GM18499 (cell line): ENCODE results near the gene TSEN15.
"Not testable (repeated sequence)": the region's sequence is repeated elsewhere in the genome, so short reads cannot be mapped to it uniquely, and the experiment has no call there.

ENCODE experiments used
- ATAC-seq: cut with Tn5 transposase; IDR thresholded peaks from one replicate; pipeline ENCODE4 v1.9.1; 2021; ENCODE audit warnings: moderate number of reproducible peaks; ENCODE audit not compliant: insufficient read depth, unreplicated experiment

Gene TSEN15

DNA sequence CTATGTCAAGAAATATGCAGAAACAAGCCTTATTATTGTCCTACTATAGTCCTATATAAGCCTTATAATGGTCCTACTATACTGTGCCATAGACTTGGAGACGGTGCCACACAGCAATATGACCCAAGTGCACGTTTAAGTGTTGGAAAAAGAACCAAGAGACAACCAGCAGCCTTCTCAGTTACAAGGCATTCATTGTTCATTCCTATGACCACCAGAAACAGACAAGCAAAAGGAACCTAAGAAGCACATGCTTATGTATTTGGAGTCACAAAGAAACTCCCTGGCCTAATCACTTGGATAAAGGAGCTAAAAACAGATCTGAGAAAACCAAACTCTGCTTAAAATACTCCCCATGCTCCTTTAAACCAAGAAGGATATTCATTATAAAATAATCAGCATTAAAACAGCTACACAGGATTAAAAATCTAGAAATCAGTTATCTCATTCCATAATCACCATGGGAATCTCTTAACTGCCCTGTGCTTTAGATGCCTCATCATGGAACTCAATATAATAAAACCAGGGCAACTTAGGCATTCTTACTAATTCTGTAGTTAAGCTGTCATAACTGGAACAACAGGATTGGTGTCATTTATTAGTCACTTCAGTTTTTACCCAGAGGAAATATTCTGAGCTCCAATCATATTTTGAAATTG, 21.0 kb upstream of the TSEN15 start:
- ATAC-seq = no peak

DNA sequence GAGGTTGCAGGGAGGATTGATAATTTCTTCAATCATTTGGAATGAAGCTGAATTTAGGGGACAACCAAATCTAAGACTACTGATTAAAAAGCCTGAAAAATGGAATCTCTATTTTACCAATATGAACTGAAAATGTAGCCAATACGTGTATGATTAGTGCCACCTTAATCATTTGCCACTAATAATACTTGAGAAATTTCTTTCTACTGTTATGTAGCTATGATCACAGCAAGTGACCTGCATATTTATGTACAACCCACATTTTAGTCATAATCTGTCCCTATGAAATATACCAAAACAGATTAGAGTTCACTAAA, 20.5 kb upstream of the TSEN15 start:
- no peak for ATAC-seq

GRCh38 chr1:184031409-184032107, 20.0 kb upstream of the TSEN15 start:
- ATAC-seq = no peak

DNA sequence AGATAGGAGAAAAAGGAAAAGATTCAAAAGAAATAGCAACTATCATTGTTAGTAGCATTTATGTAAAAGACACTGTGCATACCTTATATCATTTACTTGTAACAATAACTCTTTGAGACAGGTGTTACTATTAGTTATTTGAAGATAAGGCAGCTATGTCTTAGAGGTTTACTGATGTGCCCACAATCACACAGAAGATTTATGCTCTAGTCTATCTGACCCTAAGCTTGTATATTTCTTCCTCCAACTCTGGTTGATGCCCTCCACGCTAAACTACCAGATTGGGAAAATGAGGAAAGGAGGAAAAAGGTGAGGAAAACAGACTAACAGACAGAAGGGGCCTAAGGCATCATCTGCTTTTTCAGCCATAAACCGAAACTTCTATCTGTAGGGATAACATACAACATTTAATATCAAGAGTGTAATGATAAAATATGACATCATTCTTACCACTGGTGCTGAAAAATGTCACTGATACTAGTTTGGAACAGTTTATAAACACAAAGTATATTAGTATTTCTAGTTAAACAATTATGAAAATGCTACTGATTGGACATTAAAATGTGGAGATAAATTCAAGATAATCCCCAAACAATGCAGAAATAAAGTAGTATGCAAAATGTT, 19.1 kb upstream of the TSEN15 start:
- no peak for ATAC-seq

DNA sequence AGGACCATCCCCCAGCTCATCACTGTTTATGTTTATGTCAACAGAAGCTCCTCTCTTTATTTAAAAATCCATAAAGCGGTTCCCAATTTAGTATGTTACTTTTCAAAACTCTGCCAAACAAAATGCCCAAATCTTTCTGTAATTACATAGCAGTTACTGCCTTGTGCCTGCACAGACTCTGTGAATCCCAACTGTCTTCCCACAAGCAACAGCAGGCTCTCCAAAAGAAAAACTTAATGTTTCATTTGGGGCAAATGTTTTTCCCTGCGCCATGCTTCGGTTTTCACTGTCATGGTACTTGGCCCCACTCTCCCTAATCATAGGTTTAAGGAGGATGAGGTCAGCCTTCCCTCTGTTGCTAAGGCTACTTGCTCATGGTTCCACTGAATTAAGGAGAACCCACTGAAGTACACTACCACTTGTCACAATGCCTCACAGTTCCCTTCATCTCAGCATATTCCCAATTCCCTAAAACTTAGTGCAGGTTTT, 18.6 kb upstream of the TSEN15 start:
- no peak for ATAC-seq

GRCh38 chr1:184033711-184034167, 17.8 kb upstream of the TSEN15 start:
- no peak for ATAC-seq

DNA sequence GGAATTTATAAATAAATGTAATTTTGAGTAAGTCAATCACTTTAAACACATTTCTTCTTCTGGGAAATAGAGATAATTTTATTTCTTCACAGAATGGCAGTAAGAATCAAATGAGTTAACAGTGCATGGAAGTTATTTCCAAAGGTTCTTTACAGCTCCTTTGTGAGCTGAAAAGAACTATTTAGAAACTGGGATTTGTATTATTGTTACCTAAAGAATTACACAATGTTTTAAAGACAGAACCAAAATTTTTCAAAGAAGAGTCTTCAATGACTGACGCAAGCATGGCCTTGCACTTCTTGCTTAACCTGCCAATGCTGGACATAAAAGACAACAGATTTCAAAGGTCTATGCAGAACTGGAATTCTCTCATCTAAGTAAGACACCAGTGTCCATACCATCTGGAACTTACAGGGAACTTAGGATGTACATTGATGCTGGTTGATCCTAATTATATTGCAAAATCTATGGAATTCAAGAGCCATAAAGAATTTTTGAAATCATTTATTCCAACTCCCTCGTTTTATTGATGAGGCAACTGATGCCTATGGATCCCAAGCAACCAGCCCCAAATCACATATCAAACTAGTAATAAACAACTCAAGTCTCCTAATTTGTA, 16.7 kb upstream of the TSEN15 start:
- ATAC-seq = no peak

DNA sequence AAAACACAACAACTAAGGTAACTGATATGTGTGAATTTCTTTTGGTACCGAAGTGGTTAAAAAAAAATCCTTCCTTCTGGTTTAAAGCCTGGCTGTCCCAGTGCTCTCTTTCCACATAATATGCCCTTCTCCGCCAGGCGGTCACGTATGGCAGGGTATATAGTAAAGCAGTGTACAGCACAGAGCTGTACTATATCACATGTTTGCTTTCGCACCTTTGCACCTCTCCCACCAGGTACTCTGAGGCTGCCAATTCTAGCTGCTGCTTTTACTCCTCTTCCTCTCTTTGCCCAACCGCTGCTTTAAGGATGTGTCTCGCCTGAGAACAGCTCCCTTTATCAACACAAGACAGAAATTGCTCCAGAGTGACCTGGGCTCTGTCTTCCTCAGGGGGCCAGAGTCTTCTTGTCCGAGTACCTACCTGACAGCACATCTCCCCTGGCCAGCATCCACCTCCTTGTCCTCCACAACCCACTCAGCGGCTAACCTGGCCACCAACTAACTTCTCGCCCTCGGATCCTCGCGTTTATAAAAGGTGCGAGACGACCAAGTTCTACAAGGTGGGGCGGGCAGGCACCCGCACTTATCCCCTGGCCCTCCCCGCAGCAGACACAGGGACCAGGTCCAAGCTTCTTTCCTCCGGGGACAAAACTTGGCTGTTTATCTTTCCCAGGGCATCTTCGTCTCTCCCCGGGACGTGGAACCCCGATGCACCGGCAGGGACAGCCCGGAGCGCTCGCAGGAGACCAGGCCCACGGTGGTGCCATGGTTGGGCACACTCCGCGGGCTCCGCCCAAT, 15.6 kb upstream of the TSEN15 start:
- no peak for ATAC-seq

GRCh38 chr1:184036517-184036949, 15.0 kb upstream of the TSEN15 start:
- ATAC-seq = no peak

DNA sequence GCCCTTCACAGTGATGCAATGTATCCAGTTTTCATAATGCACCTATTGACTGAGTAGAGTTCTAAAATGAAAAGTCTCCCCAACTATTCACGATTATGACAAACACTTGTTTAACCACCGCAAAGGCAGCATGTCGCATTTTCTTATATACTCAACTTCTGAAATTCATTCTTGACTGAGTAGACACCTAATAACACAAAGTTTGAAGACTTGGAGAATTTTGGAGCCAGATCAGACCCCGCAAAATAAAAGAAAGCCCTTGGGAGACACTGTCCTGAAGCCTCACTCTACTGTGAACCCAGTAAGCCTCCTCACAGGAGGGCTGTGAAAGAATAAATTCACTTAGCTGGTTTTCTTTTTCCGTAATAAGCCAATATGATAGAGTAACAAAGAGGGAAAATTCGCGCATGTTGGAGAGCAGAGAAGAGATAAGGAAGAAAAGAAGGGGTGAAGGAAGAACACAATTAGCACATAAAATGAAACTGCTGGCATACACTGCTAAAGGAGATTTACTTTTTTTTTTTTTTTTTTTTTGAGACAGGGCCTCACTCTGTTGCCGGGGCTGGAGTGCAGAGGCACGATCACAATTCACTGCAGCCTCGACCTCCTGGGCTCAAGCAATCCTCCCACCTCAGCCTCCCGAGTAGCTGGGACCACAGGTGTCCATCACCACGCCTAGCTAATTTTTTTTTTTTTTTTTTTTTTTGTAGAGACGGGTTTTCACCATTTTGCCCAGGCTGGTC, 13.5 kb upstream of the TSEN15 start:
- no peak for ATAC-seq

- ATAC-seq = no peak
Observed at GRCh38 chr1:184039126-184039525, 12.4 kb upstream of the TSEN15 start.

DNA sequence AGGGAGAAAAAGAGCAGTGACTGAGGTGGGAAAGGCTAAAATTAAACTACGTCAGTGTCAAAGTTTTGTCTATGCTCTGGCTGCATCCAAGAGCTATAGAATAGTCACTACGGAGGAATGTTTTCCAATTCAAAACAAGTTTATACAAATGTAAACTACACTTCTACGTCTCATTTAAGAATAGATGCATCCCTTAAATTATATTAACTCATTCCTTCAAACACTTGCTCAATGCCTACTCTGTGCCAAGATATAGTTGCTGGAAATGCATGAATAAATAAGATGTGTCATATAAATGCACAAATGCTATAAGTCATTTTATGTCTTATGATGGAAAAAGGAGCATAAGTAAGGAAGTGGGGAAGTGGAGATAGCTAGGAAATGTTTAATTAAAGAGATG, 9.8 kb upstream of the TSEN15 start:
- ATAC-seq = no peak

- not testable (repeated sequence) for ATAC-seq
Observed at GRCh38 chr1:184043315-184043714, 8.2 kb upstream of the TSEN15 start.

DNA sequence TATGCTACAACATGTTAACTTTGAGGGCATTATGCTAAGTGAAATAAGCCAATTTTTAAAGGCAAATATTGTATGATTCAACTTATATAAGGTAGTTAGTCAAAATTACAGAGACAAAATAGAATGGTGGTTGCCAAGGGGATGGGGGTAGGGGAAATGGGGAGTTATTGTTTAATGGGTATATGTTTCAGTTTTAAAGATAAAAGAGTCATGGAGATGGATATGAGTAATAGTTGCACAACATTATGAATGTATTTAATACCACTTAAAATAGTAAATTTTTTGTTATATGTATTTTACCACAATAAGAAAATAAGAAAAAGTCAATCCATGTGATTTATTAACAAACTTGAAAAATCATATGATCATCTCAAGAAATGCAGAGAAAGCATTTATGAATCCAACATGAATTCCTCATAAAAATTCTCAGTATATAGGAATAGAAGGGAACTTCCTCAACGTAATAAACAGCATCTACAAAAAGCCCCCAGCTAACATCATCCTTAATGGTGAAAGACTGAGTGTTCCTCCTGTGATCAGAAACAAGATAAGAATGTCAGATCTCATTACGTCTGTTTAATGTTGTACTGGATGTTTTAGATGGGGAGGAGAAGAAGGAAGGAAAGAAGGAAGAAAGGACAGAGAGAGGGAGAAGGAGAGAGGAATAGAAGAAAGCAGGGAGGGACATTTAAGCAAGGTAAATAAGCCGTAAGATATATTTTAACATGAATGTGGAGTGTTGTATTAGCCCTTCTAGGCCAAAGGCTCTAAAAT, 6.7 kb upstream of the TSEN15 start:
- no peak for ATAC-seq

GRCh38 chr1:184047541-184047940, 4.0 kb upstream of the TSEN15 start:
- ATAC-seq = not testable (repeated sequence)

- ATAC-seq = no peak
Observed at GRCh38 chr1:184048561-184049240, 2.8 kb upstream of the TSEN15 start.

DNA sequence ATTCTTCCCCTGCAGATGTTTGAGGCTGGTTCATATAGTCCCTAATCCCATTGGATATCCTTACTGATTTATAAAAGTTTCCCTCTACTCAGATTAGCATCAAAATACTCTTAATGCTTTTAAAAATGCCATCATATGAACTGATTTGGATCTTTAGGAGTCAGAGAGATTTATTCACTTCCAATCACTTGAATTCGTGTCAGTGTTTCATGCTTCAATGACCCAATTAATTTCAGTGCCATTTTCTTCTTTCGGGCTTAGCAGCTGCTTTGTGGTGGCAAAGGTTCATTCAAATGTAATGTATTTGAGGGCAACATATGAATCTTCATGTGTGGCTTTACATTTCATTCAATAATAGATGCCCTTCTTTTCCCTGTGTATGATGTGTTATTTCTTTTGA, 2.2 kb upstream of the TSEN15 start:
- no peak for ATAC-seq

DNA sequence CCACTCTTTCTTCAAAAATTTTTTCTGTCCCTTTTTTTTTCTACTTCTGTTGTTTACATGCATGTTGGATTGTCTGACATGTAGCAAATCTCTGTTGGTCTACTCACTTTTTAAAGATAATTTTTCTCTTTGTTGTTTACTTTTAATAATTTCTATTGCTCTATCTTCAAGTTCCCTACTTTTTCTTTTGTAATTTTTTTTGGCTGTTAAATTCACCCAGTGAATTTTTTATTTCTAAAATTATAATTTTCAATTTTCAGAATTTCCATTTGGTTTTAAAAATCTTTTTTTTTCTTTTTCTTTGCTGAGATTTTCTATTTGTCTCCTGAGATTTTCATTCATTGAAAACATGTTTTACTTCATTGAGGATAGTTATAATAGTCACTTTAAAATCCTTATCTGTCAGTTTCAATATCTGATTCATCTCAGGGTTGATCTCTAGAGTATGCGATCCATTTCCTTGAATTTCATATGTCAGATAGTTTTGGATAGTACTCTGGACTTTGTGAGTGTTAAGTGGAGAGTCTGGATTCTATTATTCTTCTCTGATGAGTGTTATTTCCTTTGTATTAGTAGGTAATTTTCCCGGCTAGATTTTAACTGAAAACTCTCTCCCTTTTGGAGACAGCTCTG, 1.6 kb upstream of the TSEN15 start:
- no peak for ATAC-seq
